ENCODE measurements around the gene BRIX1.

- TF ChIP-seq, protein P1, sequence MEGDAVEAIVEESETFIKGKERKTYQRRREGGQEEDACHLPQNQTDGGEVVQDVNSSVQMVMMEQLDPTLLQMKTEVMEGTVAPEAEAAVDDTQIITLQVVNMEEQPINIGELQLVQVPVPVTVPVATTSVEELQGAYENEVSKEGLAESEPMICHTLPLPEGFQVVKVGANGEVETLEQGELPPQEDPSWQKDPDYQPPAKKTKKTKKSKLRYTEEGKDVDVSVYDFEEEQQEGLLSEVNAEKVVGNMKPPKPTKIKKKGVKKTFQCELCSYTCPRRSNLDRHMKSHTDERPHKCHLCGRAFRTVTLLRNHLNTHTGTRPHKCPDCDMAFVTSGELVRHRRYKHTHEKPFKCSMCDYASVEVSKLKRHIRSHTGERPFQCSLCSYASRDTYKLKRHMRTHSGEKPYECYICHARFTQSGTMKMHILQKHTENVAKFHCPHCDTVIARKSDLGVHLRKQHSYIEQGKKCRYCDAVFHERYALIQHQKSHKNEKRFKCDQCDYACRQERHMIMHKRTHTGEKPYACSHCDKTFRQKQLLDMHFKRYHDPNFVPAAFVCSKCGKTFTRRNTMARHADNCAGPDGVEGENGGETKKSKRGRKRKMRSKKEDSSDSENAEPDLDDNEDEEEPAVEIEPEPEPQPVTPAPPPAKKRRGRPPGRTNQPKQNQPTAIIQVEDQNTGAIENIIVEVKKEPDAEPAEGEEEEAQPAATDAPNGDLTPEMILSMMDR (IDR thresholded peaks at IDR 0.05), result no peak
- no peak for TF ChIP-seq POLR2A (IDR thresholded peaks at IDR 0.05)
These were observed 55.0 kb downstream of the BRIX1 start for GRCh38 chr5:34970552-34970951.
